Esophagus squamous epithelium (tissue), 4 donors: ENCODE data around the gene PPY.

ENCODE experiments used
- POLR2A ChIP-seq, 4 donors: fragments of 450-650 bp; IDR thresholded peaks; one replicate each; pipeline ENCODE4 v1.6.1; 2017; ENCODE audit warnings: antibody characterized with exemption in 4 of 4, mild to moderate bottlenecking in 4 of 4, moderate library complexity in 3 of 4
- TF ChIP-seq, protein P1 (sequence below), 6 experiments: fragments of 450-650 bp in 4 of 6; fragments of 200-600 bp in 2 of 6; sonication (generic) in 2 of 6; IDR thresholded peaks; one replicate each; pipeline ENCODE4 v1.5.1; 2016 to 2019; ENCODE audit warnings: antibody characterized with exemption in 6 of 6, mild to moderate bottlenecking in 4 of 6, moderate library complexity in 4 of 6

DNA sequence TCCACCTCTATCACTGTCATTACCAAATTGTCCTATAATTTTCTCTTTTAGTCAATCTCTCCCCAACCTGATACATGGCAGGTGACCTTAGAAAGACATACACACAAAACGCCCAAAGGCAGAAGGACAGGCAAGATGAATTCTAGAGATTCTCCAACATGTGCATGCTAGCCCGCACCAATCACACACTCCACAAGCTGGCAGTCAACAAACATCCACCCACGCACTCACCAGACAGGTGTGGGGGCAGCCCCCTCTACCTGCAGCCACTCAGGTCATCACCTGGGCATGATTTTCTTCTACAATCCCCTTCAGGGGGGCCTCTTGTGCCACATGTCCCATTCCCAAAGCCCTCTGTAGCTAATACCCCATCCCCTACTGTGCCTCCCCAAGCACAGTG, 44.4 kb downstream of the PPY start:
- TF ChIP-seq, protein P1, sequence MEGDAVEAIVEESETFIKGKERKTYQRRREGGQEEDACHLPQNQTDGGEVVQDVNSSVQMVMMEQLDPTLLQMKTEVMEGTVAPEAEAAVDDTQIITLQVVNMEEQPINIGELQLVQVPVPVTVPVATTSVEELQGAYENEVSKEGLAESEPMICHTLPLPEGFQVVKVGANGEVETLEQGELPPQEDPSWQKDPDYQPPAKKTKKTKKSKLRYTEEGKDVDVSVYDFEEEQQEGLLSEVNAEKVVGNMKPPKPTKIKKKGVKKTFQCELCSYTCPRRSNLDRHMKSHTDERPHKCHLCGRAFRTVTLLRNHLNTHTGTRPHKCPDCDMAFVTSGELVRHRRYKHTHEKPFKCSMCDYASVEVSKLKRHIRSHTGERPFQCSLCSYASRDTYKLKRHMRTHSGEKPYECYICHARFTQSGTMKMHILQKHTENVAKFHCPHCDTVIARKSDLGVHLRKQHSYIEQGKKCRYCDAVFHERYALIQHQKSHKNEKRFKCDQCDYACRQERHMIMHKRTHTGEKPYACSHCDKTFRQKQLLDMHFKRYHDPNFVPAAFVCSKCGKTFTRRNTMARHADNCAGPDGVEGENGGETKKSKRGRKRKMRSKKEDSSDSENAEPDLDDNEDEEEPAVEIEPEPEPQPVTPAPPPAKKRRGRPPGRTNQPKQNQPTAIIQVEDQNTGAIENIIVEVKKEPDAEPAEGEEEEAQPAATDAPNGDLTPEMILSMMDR (IDR thresholded peaks at IDR 0.05), result no peak
- TF ChIP-seq POLR2A (IDR thresholded peaks at IDR 0.05), result no peak
